ENCODE measurements around the gene PRSS57.
"Not testable (repeated sequence)": the region's sequence is repeated elsewhere in the genome, so short reads cannot be mapped to it uniquely, and the experiment has no call there.

The PRSS57 gene

GRCh38 chr19:723247-723646 lies 28.0 kb upstream of the PRSS57 start:
- DNase-seq (ENCODE audit: low read depth): no peak

- no peak for DNase-seq (ENCODE audit: low read depth)
These were observed 27.4 kb upstream of the PRSS57 start for GRCh38 chr19:722553-723101.

DNA sequence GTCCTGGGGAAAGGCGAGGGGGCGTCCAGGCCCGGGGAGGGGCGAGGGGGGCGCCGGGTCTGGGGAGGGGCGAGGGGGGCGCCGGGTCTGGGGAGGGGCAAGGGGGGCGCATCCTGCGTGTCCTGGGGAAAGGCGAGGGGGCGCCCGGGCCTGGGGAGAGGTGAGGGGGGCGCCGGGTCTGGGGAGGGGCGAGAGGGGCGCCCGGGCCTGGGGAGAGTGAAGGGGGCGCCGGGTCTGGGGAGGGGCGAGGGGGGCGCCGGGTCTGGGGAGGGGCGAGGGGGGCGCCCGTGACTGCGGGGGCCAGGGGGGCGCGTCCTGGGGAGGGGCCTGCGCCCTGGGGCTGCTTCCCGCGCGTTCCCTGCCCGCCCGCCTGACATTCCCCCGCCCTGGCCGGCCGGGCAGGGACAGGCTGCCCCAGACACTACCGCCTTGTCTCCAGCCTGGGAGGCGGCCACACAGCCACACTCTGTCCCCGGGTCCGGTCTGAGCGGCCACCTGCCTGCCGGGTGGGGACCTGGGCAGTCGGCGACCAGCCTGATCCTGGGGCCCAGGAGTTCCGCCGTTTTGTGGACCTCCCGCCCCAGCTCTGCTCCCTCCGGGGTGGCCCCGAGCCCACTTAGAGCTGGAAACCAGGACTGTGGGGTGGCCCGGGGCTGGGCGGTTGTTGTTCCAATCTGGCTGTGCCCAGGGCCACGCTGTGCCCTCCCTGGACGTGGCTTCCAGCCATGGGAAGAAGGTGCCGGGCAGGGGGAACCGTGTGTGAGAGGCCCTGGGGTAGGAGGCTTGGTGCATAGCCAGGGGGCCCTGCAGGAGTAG lies 25.3 kb upstream of the PRSS57 start:
- DNase-seq (ENCODE audit: low read depth): no peak

DNA sequence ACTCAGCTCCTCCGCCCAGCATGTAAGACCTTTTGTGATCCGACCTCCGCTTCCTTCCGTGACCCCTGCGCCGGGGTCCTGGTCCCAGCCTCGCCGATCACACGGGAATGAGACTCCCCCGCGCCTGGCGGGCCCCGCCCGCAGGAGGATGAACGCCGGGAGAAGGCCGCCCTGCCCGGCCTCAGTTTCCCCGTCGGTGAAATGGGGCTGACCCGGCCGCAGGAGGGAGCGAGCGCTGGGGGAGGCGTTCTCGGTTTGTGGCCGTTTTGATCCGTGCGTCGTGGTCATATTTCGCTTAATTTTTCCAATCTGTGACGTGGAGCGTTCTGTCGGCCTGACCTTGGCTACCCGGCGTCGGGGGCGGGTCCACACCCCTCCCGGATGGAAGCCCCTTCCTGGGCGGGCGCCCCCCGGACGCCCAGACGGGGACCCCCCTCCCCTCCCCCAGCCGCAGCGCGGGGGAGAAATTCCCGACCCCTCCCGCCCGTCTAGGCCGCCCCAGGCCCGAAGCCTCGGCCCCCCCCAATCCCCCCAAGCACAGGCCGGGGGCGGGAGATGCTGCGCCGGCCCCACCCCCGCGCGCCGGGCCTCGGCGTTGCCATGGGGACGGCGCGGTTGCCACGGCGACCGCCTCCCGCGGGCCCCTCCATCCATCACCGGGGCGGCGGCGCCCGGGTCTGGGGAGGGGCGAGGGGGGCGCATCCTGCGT lies 24.5 kb upstream of the PRSS57 start:
- no peak for DNase-seq (ENCODE audit: low read depth)

DNA sequence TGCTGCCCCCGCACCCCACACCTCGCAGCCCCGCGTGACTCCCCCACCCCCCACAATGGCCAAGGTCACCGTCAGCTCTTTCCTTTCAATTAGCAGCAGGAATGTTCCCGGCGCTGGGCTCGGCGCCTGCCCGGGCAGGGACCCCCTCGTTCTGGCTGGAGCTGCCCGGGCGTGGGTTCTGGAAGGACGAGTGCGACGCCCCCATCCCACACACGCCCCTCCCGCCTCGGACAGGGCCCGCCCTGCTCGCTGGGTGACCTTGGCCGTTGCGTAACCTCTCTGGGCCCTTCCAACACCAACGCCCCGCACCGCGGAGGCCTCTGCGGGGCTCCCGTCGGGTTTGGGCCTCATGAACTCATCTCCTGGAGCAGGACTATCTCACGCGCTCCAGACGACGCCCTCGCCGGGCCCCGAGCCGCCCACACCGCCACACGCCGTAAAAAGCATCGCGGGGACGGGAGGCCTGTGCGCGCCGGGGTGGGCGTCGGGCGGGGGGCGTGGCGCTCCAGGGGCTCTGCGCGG lies 23.8 kb upstream of the PRSS57 start:
- DNase-seq (ENCODE audit: low read depth): no peak

DNA sequence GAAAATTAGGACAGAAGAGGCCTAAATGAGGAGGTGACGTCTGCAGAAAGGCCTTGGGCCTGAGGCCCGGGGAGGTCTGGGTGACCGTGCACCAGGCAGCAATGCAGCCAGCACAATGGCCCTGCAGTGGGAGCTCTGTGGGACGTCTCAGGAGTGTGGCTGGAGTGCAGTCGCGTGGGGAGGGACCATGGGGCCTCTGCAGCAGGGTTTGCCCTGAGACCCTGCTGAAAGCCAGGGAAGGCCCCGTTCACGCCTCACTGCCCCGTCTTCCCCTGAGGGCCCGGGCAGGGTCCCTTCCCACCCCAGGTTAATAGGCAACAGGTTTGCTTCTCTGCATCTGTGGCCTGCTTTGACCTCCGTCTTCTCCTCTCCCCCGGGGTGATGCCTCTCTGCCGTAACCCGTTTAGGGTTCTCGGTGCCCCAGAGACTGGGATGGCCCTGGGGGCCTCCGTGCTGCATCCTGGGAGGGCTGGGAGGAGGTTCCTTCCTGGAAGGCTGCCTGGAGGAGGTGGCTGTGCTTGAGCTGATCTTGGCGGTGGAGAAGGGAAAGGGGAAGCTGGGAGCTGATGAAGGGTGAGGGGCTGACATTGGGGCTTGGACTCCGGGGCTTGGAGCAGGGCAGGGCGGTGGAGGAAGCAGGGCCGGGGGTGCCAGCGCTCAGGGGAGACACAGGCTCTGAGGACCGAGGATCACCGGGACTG lies 23.1 kb upstream of the PRSS57 start:
- no peak for DNase-seq (ENCODE audit: low read depth)

DNA sequence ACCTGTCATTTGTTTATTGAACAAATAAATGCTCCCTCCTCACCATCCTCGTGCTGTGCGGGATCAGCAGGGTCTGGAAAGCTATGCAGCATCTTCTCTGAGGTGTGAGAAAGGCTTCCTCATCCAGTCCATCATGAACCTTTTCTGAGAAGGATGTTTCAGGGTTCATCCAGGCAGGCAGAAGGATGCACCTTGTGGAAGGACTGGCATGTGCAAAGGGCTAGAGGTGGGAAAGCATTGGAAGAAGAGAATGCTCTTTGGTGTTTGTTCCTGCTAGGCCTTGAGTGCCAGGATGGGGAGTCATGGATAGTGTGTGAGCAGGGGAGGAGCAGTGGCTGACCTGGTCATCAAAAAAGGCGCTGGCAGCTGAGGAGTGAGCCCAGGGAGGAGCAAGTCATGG lies 20.1 kb upstream of the PRSS57 start:
- no peak for DNase-seq (ENCODE audit: low read depth)

- DNase-seq (ENCODE audit: low read depth): no peak
These were observed 16.0 kb upstream of the PRSS57 start for GRCh38 chr19:711254-711653.

DNA sequence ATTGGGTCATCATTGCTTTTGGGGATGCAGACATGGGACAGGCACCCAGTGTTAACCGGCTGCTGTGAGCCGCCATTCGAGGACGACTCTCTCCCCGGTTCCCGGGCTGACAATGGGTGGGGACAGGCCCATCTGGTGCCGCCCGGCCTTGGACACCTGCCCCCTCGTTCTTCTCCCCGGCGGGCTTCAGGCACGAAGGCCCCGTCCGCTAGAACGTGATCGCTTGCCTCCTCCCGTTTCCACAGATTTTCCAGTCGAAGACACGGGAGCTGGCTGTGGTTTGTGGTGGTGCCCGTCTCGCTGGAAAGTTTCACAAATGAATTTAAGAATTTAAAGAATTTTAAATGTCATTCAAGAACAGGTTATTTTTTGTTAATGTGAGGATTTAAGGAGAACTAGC lies 15.5 kb upstream of the PRSS57 start:
- DNase-seq (ENCODE audit: low read depth): no peak

DNA sequence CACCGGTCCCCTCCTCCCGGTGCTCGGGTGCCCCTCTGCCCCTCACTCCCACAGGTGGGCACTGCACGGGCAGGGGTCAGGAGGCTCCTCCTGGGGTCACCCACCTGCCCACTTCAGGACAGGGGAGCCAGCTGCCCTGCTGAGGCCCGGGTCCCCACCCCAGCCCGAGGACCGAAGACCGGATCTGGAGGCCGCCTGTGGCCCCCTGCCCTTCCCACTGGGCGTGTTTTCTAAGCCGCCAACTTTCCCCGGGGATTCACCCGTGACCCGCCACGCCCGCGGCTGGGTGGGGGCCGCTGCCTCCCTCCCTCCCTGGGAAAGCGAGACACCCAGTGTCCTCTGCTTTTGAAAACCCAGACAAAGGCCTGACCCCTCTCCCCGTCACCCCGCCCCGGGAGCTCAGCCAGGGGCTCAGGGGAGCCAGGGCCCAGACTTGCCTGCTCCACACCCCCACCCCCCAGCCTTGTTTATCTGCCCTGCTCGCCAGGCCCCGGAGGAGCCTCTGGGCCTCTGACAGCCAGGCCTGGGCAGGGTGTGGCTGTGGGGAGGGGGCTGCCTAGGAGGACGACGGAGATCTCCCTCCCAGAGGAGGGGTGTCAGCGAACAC lies 14.8 kb upstream of the PRSS57 start:
- DNase-seq (ENCODE audit: low read depth): no peak

DNA sequence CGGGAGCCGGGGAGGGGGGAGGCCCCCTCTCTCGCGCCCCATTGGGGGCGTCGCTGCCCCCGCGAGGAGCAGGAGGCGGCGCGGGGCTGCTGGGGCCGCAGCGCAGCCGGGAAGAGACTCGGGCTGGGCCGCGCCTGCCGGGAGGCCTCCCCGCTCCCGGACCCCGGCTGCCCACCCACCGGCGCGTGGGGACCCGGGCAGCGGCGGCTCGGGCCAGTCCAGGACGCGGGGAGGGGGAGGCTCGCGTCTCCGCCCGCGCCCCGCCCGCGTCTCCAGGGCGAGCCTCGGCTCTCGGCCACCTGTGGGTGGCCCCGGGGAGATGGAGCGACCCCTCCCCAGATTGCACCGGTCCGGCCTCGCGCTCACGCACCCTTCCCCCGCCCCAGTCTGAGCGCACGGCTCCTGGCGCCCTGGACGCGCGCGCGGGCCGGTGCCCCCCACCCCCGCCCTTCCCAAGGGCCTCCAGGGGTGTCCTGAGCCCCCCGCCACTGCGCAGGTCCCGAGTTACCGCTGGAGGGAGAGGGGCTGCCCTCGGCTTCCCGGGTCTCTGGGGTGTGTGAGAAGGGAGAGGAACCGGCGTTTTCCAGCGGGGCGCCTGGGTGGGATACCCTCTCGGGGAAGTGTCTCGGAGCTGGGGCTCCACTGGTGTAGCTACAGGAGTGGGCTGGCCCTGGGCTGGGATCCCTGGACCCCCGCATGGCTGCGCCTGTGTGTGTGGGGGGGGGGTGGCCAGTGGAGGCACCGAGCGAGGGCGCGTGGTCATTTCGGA lies 14.1 kb upstream of the PRSS57 start:
- no peak for DNase-seq (ENCODE audit: low read depth)

- DNase-seq (ENCODE audit: low read depth): no peak
These were observed 13.2 kb upstream of the PRSS57 start, which contains the start of gene PALM for GRCh38 chr19:708154-709143. PALM (plus strand) TSS chr19:708935; CDS start chr19:709147, 212 bp downstream.

GRCh38 chr19:704447-704741 lies 9.1 kb upstream of the PRSS57 start:
- no peak for DNase-seq (ENCODE audit: low read depth)

GRCh38 chr19:703651-704446 lies 8.6 kb upstream of the PRSS57 start:
- DNase-seq (ENCODE audit: low read depth): no peak

GRCh38 chr19:703329-703650 lies 8.0 kb upstream of the PRSS57 start:
- no peak for DNase-seq (ENCODE audit: low read depth)

DNA sequence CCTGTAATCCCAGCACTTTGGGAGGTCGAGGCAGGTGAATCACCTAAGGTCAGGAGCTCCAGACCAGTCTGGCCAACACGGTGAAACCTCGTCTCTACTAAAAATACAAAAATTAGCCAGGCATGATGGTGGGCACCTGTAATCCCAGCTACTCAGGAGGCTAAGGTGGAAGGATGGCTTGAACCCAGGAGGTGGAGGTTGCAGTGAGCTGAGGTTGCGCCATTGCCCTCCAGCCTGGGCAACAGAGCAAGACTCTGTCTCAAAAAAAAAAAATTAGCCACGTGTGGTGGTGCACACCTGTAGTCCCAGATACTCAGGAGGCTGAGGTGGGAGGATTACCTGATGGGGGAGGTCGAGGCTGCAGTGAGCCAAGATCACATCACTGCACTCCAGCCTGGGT lies 7.6 kb upstream of the PRSS57 start:
- not testable (repeated sequence) for DNase-seq (ENCODE audit: low read depth)

DNA sequence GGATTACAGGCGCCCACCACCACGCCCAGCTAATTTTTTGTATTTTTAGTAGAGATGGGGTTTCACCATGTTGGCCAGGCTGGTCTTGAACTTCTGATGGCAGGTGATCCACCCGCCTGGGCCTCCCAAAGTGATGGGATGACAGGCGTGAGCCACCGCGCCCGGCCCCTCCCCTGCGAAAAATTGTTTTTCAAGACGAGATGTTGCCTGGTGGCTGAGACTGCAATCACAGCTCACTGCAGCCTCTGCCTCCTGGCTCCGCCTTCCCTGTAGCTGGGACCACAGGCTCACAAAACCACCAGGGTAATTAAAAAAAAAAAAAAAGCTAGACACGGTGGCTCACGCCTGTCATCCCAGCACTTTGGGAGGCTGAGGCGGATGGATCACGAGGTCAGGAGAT lies 4.6 kb upstream of the PRSS57 start:
- DNase-seq (ENCODE audit: low read depth): not testable (repeated sequence)

- DNase-seq (ENCODE audit: low read depth): not testable (repeated sequence)
These were observed 3.3 kb upstream of the PRSS57 start for GRCh38 chr19:698529-698928.
